Brain pericyte (primary cell): ENCODE measurements around the gene SFRP5.

Experiments used
- DNase-seq: peaks from one replicate; pipeline ENCODE4 v3.0.0-alpha.2; 2012; ENCODE audit warnings: low read depth, low spot score

SFRP5 gene

DNA sequence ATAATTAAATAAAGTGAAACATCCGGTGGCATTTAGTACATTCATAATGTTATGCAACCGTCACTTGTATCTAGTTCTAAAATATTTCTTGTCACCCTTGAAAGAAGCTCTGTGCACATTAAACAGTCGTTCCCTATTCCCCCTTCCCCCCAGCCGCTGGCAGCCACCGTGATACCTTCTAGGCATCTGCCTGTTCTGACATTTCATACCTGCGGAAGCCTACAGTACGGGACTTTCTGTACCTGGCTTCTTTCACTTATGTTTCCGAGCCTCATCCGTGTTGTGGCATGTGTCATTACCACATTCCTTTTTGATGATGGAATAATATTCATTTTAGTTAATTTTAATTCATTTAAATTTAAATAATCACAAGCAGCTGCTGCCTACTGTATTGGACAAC, 13.9 kb upstream of the SFRP5 start:
- DNase-seq, result no peak

DNA sequence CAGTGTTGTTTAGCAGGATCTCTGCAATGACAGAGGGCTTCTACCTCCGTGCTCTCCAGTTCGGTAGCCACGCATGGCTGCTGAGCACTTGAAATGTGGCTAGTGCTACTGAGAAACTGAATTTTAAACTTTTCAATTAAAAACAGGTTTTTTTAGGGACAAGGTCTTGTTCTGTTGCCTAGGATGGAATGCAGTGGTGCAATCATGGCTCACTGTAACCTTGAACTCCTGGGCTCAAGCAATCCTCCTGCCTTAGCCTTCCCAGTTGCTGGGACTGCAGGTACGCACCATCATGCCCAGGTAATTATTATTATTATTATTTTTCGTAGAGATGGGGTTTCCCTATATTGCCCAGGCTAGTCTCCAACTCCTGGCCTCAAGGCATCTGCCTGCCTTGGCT, 13.4 kb upstream of the SFRP5 start:
- no peak for DNase-seq

DNA sequence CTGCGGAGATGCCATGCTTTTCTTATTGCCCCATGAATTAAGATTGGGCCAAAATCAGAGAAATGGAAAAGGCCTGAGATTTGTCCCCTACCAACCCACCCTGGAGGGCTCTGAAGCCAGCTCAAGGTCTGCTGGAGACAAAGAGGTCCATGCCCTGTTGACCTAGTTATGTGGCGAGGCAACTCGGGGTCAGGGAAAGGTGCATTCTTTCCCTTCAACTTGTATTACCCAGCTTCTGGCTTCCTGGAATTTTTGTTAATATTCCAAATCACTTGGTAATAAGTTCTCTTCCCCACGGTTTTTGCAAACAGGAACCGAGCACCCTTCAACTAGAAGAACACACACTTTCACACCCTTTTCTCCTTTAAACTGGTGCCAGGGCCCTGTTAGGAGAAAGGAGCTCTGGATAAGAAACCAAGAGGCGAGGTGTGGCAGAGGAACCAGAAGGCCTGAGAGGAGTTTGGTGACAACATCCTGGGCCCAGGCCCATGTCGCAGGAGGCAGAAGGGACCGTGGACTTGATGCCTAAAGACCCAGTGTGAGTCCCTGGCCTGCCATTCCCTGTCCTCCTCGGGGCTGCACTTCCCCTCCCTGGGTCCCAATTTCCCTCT, 12.5 kb upstream of the SFRP5 start:
- DNase-seq, result no peak

DNA sequence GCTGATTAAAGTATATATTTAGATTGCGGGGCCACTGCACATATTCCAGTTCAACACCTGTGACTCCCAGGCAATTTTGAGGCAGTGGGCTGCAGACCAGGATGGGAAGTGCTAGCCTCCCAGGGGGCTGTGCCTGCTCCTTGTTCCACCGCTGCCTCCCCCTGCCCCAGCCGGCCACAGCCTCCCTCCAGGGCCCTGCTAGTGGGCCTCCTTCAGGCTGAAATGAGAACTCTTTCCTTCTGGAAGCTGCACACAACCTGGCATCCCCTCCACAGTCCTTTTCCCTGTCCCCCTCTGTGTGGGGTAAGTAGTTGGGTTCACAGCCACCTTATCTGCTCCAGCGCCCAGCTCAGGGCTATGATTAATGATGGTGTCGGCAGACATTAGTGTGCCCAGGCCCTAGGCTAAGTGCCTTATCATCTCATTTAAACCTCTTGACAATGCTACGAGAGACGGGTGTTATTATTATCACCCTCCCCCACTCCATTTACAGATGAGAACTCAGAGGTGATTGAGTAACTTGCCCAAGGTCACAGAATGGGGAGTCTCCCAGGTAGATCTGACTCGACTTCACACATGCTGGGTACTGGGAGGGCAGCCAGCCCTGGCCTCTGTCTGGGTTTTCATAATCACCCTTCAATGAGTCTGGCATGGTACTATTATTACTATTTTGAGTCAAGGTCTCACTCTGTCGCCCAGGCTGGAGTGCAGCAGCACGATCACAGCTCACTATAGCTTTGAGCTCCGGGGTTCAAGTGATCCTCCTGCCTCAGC, 10.8 kb upstream of the SFRP5 start:
- DNase-seq, result no peak

DNA sequence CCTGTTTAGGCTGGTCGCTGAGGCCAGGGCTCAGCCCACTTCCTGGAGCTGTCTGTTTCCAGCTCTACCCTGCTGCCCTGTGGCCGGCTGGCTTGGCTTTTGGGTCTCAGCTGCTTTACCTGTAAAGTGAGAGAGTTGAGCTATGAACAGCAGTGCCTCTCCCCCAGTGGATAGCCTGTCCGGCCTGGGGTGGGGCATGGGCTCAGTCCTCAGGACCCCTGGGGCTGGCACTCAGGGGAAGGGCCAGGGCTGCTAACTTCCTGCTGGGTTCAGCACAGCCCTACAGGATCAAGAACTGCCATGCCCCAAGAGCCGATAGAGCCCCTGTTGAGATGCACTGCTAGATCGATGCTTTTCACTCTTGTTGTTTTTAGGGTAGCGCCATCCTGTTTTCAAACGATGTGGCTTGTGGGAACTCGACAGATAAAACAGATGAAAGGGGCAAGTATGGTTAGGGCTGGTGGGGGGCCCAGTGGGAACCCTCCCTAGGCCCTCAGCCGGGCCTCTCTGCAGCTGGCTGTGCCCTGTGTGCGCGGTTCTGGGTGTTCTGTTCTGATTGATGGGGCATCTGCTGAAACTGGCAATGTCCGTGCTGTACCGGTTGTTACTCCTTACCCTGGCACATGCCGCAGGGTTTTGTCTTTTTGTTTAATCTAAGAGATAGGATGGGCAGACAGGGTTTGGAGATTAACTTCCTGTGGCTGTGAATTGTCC, 10.0 kb upstream of the SFRP5 start:
- no peak for DNase-seq

DNA sequence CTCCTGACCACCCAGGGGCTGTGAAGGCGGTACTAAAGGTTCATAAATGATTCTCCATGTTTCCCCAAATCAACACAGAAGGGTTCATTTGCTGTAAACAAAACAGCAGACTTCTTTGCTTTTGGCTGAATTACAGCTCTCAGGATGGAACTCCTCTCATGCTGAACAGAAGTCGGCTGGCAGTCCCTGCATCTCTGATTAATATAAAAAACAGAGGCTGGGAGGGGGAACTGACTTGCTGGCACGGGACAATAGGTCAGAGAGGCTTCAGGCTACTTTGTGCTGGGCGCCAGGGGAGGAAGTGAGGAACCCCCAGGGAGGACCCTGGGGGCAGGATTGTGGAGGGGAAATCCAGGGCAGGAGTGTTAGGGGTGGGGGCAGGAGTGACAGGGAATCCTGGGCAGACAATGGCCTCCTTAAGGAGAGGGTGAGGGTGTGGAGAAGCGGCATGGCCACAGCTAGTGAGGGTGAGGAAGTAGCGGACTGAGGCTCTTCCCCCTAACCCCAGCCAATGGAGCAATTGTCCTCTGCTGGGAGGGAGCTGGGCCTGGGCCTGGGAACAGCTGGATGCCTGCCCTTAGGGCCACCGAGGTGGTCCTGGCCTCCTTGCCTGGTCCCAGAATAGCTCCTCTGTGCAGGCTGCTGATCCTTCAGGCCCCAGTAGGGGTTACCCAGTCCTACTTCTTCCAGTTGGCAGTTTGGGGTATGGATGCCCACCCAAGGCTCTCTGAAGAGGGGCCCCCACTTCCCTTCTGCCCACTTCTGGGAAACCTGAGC, 9.2 kb upstream of the SFRP5 start:
- DNase-seq, result peak; percentile 22

DNA sequence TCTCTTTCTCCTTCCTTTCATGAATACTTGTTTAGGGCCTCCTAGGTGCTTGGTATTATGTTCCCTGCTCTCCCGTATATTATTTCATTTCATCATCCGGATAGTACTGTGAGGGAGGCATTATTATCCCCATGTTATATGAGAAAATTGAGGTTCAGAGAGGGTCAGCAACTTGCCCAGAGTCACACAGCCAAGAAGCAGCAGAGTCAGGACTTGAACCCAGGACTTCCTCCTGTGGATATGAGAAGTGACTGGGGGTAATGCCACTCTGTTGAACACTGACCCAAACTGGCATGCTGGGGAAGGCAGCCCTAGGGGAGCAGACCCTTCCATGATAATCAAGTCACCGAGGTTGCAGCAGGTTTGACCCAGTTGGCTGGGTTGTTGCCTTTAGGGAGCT, 8.2 kb upstream of the SFRP5 start:
- DNase-seq, result no peak

DNA sequence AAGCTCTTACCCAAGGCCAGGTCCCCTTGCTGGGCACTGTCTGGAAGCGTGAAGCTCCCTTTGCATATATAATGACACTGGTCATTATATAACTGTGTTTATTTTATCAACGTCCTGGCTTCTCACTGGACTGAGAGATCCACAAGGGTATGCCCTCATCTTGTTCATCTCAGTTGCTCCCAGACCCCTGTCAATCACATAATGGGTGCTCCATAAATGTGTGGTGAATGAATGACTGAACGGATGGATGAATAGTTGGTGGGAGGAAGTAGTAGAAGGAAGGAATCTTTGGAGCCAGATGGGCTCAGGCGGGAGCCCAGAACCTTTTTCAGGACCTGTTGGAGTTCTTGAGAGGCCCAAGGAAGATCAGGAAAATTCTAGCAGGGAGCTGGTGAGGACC, 7.7 kb upstream of the SFRP5 start:
- no peak for DNase-seq

DNA sequence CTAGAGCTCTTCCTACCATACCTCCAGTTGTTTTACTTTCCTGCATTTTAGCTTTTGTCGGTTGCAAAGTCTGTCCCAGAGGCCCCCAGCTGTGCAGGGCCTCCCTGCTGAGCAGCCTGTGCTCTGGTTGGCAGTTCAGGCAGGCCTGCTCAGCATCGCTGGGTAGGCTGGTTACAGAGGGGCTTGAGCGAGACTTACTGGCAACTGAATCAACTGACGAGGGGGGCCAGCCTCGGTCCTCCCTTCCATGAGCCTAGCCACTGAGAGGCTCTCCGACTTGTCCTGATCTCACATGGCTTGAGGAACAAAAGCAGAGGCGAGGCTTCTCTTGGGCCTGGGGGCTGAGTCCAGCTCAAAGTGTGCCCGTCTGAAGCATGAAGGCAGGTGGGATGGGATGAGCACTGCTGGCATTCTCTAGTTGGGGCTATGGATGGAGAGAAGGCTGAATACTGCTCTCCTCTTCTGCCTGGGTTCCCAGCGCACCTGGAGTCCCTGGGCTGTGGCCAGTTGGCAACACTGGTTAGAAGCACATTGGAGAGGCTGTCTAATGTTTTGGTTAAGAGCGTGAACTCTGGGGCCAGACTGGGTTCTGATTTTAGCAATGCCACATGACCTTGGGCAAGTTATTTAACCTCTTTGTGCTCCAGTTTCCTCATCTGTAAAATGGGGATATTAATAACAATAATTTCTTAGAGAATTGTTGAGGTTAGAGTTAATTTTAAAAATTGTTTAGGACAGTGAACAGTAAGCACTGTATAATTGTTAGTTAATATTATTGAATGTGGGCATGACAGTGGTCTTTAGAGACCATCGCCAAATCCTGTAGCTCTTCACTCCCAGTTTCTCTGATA, 6.9 kb upstream of the SFRP5 start:
- peak; percentile 20 for DNase-seq

DNA sequence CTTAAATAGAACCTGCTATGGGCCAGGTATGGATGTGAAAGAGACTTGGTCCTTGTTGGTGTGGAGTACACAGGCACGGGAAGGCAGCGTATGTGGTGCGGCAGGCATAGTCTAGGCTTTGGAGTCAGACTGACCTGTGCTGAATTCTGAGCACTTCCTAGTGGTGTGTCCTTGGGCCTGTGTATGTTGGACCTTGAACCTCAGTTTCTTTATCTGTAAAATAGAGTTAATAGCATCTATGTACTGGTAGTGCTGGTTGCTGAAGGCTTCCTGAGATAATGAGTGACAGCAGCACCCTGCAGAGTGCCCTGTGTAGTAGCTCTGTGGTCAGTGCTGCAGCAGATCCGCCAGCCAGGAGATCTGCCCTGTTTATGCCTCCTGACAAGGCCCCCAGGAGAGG, 5.3 kb upstream of the SFRP5 start:
- DNase-seq, result no peak

DNA sequence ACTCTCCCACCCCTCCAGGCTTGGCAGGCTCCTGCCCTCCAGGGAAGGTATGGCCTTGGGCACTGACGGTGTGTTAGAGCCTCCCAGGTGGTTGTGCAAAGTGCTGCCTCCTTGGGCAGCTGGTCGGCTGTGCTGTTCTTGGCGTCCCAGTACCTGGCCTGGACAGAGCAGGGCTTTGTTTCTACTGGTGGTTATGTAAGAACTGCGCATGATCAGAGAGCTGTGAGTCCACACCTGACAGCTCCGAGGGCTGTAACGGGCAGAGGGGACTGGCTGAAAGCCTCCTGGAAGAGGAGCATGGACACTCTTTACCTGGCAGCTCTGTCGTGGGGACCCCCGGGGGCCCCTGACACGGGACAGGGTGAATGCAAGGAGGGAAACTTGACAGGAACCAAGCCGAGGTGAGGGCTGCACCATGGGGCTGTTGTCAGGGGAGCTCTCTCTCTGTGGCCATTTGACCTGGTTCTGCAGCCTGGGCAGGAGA, 3.1 kb upstream of the SFRP5 start:
- DNase-seq, result no peak

DNA sequence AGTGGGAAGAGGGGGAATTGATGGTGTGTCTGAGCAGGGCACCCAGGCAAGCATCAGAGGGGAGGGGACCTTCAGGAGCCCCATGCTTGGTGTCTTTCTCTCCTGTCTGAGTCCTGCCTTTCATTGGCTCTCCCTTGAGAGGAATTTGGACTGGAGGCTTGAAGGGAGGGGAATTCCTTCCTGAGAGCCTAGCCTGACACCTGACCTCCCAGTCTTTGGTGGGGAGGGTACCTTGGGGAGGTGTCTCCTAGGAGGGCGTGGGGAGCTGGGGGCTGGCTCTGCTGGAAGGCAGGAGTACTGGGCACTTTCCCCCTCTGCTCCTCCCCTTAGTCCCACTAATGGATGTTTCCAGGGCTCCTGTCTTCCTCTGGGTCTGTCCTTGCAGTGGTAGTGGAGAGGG, 1.3 kb upstream of the SFRP5 start:
- DNase-seq, result no peak

DNA sequence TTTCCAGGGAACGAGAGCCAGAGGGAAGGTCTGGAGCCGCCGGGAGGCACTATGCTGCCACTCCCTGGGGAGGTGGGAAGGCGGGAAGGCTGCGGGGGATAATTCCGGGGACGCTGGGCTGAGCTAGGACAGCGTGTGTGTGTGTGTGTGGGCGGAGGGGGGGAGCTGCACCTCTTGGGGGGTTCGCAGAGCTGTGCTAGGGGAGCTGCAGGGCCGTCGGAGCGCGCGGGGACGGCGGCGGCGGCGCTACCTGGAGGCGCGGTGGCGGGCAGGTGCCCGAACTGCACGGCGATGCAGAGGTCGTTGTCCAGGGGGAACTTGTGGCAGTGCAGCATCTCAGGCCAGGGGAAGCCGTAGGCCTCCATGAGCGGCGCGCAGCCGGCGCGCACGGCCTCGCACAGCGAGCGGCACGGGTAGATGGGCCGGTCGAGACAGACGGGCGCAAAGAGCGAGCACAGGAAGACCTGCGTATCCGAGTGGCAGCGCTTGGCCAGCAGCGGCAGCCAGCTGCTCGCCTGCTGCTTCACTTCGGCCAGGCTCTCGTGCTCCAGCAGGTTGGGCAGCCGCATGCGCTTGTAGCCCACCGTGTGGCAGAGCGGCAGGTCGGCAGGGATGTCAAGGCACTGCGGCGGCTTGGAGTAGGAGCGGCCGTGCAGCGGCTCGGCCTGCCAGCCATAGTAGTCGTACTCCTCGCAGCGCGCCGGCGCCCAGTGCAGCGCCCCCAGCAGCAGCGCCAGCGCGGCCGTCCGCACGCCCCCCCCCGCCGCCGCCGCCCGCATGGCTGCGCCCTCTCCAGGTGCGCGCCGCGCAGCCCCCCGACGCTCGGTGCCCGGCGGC, 526 bp downstream of the SFRP5 start:
- DNase-seq, result no peak

DNA sequence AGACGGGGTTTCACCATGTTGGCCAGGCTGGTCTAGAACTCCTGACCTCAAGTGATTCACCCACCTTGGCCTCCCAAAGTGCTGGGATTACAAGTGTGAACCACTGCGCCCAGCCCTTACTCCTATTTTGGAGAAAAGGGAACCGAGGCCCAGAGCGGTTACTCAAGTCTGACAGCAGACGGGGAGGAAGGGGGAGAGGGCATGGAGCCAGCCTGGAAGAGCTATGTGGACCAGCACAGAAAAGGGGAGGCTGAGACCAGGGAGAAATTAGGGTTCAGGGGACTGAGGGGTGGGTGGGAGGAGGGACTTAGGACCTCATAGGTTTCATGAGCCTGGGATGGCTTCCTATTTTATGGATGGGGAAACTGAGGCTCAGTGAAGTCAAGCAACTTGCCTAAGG, 1.5 kb downstream of the SFRP5 start:
- no peak for DNase-seq

DNA sequence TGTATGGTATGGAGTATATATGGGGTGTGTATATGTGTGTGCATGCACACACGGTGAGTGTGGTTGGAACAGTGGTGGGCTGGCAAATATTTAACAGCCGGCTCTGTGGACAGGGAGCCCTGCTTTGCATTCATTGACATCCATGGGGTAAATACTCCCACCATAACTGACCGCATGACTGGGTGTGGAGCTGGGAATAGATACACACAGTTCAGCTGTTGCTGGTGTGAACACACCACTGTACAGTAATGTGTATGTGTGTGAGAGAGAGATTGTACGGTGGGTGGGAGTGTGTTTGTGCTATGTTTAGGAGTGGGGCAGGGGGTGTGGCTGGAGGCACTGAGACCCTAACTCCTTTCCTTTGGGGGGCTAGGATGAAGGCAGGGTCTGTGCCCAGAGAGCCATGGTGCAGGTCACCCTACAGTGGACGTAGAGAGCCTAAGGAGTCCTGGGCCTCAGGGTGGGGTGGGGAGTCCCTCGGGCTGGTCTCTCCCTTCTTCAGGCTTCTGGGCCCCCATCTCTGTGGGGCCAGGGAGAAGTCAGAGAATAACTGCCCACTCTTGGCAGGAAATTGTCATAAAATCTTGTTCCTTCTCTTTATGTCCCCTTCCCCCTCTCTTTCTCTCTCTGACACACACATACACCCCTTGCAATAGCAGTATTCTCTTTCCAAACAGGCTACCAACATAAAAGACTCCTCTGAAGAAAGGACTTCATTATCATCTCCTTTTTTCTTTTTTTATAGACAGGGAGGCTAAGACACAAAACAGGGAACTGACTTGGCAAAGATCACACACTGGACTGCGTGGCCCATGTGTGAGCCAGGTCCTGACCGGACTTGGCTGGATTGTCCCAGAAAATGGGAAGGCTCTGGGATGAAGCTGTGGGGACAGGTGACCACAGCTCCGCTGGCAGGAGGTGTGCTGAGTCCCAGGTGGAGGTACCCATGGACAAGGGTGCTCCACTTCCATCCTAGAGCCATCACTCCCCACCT, 3.2 kb downstream of the SFRP5 start:
- no peak for DNase-seq

DNA sequence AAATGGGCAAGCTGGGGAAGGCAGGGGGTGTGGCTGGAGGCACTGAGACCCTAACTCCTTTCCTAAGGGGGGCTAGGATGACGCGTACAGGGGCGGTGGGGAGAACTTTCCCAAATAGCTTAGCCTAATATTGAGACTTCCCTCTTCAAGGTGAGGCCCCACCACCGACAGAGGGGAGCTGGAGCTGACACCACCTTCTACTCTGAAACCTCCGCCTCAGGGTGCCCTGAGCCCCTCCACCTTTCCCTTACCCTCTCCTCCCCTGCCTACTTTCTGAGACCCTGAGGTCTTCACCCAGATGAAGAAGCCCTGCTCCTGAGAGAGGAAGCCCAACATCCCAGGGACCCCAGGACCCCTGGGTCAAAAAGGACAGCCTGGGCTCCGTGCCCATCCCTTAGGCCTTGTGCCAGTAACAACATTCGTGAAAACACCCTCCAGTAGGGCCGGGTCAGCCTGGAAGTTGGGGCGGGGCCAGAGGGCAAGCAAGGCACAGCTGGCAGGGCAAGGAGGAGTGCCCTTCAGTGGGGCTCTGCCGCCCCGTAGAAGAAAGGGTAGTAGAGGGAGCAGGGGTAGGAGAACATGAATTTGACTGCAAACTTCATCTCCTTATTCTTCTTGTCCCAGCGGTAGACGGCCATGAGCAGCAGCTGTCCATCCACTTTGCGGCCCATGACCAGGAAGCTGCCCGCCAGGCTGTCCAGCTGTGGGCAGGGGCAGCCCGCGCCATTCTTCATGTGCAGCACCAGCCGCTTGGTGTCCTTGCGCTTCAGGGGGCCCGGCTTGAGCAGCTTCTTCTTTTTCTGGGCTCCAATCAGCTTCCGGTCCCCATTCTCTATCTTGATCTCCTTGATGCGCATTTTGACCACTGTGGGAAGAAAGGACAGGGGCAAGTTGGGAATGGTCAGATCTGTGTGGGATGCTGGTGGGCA, 4.5 kb downstream of the SFRP5 start:
- DNase-seq, result no peak

DNA sequence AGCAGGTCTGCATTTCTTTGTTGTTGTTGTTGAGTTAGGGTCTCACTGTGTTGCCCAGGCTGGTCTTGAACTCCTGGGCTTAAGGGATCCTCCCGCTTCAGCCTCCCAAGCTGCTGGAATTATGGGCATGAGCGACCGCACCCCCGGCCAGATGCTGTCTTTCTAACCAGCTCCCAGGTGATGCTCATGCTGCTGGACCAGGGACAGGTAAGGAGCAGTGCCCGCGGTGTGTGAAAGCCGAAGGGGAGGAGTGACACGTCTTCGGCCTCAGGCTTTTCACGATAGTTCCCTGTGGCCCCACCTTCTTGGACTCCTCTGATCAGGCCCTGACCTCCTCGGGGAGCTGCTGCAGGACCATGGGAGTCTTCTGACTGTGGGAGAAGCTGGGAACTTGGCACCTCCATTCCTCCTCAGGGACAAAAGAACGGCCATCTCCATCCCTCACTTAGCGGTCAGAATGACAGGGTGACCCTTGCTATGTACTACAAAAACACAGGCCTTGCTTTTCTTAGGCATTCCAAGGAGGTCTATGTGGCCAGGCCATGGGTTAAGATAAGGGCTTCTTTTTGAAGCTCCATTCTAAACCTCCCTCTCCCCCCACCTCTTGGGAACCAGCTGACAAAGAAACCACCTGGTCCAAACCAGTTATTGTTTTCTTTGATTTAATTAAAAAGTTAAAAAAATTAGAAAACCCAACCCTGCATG, 5.5 kb downstream of the SFRP5 start:
- no peak for DNase-seq
